Fibroblast of lung (primary cell): ENCODE results near the gene IL6R. TPM values are rescaled to one million over a fixed set of nuclear protein-coding genes. Genes with fewer than 3 reads are reported as not detected.

ENCODE experiments used
- DNase-seq, 2 donors: peaks; one replicate each; pipeline versions ENCODE4 v3.0.0 to v3.0.0-alpha.2; 2010; ENCODE audit warnings: low read depth in 2 of 2
- H2AFZ ChIP-seq: 2 replicates; pipeline ENCODE4 v1.5.1; 2012; ENCODE audit warnings: low read length, control low read depth, inconsistent platforms
- H3K27ac ChIP-seq: 2 replicates; pipeline ENCODE4 v1.5.1; 2011; ENCODE audit warnings: low read length, control low read depth; ENCODE audit not compliant: insufficient read depth
- H3K27me3 ChIP-seq: 2 replicates; pipeline ENCODE4 v1.5.1; 2011; ENCODE audit warnings: mild to moderate bottlenecking, low read length; ENCODE audit not compliant: control insufficient read depth, insufficient read depth
- H3K36me3 ChIP-seq: 2 replicates; pipeline ENCODE4 v1.5.1; 2011; ENCODE audit warnings: low read length; ENCODE audit not compliant: control insufficient read depth, insufficient read depth
- H3K4me1 ChIP-seq: 2 replicates; pipeline ENCODE4 v1.5.1; 2011; ENCODE audit warnings: low read length; ENCODE audit not compliant: control insufficient read depth, insufficient read depth; ENCODE audit errors: extremely low read depth
- H3K4me2 ChIP-seq: 2 replicates; pipeline ENCODE4 v1.5.1; 2011; ENCODE audit warnings: low read length, control low read depth; ENCODE audit not compliant: insufficient read depth; ENCODE audit errors: extremely low read depth
- H3K4me3 ChIP-seq, 4 experiments: fragments of 200-600 bp in 1 of 4; sonication (generic) in 1 of 4; replicated peaks in 1 of 4; 2 replicates each; pipeline ENCODE4 v1.5.1; 2011 to 2016; ENCODE audit warnings: low read length in 4 of 4, low read depth in 3 of 4, mild to moderate bottlenecking in 3 of 4, control low read depth in 2 of 4, inconsistent platforms in 1 of 4, mixed read lengths in 1 of 4; ENCODE audit not compliant: insufficient read depth in 1 of 4; ENCODE audit errors: control extremely low read depth in 1 of 4
- H3K79me2 ChIP-seq: 2 replicates; pipeline ENCODE4 v1.5.1; 2012; ENCODE audit warnings: mild to moderate bottlenecking, low read length, inconsistent platforms; ENCODE audit not compliant: control insufficient read depth, insufficient read depth
- H3K9ac ChIP-seq: 2 replicates; pipeline ENCODE4 v1.5.1; 2011; ENCODE audit warnings: mild to moderate bottlenecking, low read length, control low read depth; ENCODE audit not compliant: insufficient read depth
- H3K9me3 ChIP-seq: 2 replicates; pipeline ENCODE4 v1.5.1; 2012; ENCODE audit warnings: low read depth, low read length; ENCODE audit not compliant: control insufficient read depth, insufficient read depth
- H4K20me1 ChIP-seq: 2 replicates; pipeline ENCODE4 v1.5.1; 2011; ENCODE audit warnings: low read length; ENCODE audit not compliant: control insufficient read depth, insufficient read depth; ENCODE audit errors: extremely low read depth
- EZH2 ChIP-seq: IDR thresholded peaks from 2 replicates; pipeline ENCODE4 v1.5.1; 2012; ENCODE audit warnings: low read length, control low read depth, mild to moderate bottlenecking; ENCODE audit errors: missing control alignments
- polyA plus RNA-seq, 2 donors: library from polyadenylated mRNA; depleted of rRNA in 1 of 2; stranded (reverse) in 1 of 2; unstranded in 1 of 2; fragments of >200 nt; gene quantifications; 2 replicates each; pipeline ENCODE4 v1.2.1, GENCODE V29; 2011 to 2012; ENCODE audit warnings: missing spikeins in 1 of 2
- total RNA-seq: library from RNA; depleted of rRNA; stranded (reverse); fragments of >200 nt; gene quantifications from 2 replicates; pipeline ENCODE4 v1.2.1, GENCODE V29; 2014
- TF ChIP-seq, protein P1 (sequence below), 2 donors: IDR thresholded peaks in 1 of 2; conservative IDR thresholded peaks in 1 of 2; 1 replicate in 1 of 2; 2 replicates in 1 of 2; pipeline ENCODE4 v1.5.1; 2011 to 2012; ENCODE audit warnings: low read length in 2 of 2, control low read depth in 1 of 2, inconsistent platforms in 1 of 2, low read depth in 1 of 2, mild to moderate bottlenecking in 1 of 2

Gene IL6R
- total and polyA plus RNA-seq, 2 donors (not counting 1 experiment from before 2014, with no cell fraction given), result 21.0 to 22.7 TPM

GRCh38 chr1:154466921-154467417 lies 61.8 kb downstream of the IL6R start:
- Histone ChIP-seq H3K4me3 (no peak overlapping the region), H3K9me3 (no peaks in the 10 kb centered on the region), H3K36me3 (no peaks in the 10 kb centered on the region), H3K4me2 (no peak overlapping the region), H3K27ac (no peak overlapping the region), H2AFZ (no peak overlapping the region), H3K4me1 (peaks cover 5% of the 10 kb centered on the region), H3K9ac (no peak overlapping the region), H4K20me1 (no peaks in the 10 kb centered on the region), H3K79me2 (no peaks in the 10 kb centered on the region), H3K27me3 (no peaks in the 10 kb centered on the region)
- no peak for DNase-seq
- TF ChIP-seq EZH2, result no peak
- TF ChIP-seq, protein P1, sequence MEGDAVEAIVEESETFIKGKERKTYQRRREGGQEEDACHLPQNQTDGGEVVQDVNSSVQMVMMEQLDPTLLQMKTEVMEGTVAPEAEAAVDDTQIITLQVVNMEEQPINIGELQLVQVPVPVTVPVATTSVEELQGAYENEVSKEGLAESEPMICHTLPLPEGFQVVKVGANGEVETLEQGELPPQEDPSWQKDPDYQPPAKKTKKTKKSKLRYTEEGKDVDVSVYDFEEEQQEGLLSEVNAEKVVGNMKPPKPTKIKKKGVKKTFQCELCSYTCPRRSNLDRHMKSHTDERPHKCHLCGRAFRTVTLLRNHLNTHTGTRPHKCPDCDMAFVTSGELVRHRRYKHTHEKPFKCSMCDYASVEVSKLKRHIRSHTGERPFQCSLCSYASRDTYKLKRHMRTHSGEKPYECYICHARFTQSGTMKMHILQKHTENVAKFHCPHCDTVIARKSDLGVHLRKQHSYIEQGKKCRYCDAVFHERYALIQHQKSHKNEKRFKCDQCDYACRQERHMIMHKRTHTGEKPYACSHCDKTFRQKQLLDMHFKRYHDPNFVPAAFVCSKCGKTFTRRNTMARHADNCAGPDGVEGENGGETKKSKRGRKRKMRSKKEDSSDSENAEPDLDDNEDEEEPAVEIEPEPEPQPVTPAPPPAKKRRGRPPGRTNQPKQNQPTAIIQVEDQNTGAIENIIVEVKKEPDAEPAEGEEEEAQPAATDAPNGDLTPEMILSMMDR (conservative IDR thresholded peaks at IDR 0.05 in 1 of 2, IDR thresholded peaks at IDR 0.05 in 1 of 2; ENCODE audit: low read depth in 1 of 2, low read length in 2 of 2), result peak in 1 of 2 donors; percentile 31

DNA sequence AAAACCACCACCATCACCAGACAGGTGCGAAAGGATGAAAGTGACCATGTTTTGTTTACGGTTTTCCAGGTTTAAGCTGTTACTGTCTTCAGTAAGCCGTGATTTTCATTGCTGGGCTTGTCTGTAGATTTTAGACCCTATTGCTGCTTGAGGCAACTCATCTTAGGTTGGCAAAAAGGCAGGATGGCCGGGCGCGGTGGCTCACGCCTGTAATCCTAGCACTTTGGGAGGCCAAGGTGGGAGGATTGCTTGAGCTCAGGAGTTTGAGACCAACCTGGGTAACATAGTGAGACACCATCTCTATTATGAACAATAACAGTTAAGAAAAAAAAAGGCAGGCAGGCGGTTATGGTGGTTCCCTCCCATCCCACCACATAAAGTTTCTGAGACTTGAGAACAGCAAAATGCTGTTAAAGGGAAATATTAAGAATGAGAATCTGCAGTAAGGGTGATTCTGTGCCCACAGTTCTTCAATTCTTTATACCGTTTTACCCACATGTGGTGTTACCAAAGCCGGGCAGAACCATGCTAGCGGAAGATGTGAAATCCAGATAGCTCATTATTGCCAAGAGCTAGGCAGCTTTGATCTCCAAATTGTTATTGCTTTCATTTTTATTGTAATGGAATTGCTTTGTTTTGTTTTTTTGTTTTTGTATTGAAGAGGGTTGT lies 62.4 kb downstream of the IL6R start:
- no peak overlapping the region for H3K4me3 ChIP-seq
- TF ChIP-seq, protein P1 (conservative IDR thresholded peaks at IDR 0.05 in 1 of 2, IDR thresholded peaks at IDR 0.05 in 1 of 2; ENCODE audit: low read depth in 1 of 2, low read length in 2 of 2), result no peak
- TF ChIP-seq EZH2, result no peak
- H3K27ac ChIP-seq, result no peak overlapping the region

DNA sequence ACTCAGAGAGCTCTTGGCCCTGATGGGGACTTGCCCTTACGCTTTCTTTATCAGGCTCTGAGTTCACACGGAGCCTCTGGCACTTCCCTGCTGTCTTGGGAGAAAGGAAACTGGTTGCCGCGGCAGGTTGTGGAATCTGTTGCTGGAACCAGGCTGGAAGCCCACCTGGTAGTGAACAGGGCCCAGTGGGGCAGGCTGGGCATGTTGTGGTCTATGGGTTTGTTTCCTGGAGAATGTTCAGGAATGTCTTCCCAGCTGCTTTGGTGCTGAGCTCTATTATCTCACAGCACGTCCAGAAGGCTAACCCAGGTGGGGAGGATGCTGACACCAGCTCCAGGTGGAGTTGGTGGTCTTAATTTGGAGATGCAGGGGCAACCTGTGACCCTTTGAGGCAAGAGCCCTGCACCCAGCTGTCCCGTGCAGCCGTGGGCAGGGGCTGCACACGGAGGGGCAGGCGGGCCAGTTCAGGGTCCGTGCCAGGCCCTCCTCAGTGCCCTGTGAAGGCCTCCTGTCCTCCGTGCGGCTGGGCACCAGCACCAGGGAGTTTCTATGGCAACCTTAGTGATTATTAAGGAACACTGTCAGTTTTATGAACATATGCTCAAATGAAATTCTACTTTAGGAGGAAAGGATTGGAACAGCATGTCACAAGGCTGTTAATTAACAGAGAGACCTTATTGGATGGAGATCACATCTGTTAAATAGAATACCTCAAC lies 63.5 kb downstream of the IL6R start:
- peak in 1 of 2 donors; percentile 19 for DNase-seq

More for the DNA sequence above, 62.4 kb downstream of the IL6R start:
- H3K9ac ChIP-seq, result no peak overlapping the region
- no peaks in the 10 kb centered on the region for H3K27me3 ChIP-seq
- H3K36me3 ChIP-seq, result no peaks in the 10 kb centered on the region
- H3K9me3 ChIP-seq, result no peaks in the 10 kb centered on the region
- H2AFZ ChIP-seq, result no peak overlapping the region
- H4K20me1 ChIP-seq, result no peaks in the 10 kb centered on the region
- peaks cover 5% of the 10 kb centered on the region for H3K4me1 ChIP-seq
- H3K79me2 ChIP-seq, result no peaks in the 10 kb centered on the region
- no peak overlapping the region for H3K4me2 ChIP-seq
- DNase-seq, result no peak

More for the DNA sequence above, 63.5 kb downstream of the IL6R start:
- Histone ChIP-seq H3K4me2 (no peak overlapping the region), H3K9me3 (no peaks in the 10 kb centered on the region), H3K27me3 (no peaks in the 10 kb centered on the region), H3K36me3 (no peaks in the 10 kb centered on the region), H3K27ac (no peak overlapping the region), H3K4me1 (peaks cover 2% of the 10 kb centered on the region), H3K4me3 (no peak overlapping the region), H2AFZ (no peak overlapping the region), H4K20me1 (no peaks in the 10 kb centered on the region), H3K9ac (no peak overlapping the region), H3K79me2 (no peaks in the 10 kb centered on the region)
- TF ChIP-seq, protein P1 (conservative IDR thresholded peaks at IDR 0.05 in 1 of 2, IDR thresholded peaks at IDR 0.05 in 1 of 2; ENCODE audit: low read depth in 1 of 2, low read length in 2 of 2), result no peak
- TF ChIP-seq EZH2, result no peak
